Measurements from ENCODE around the gene DSCAM. TPM values are rescaled to one million over a fixed set of nuclear protein-coding genes. Genes with fewer than 3 reads are reported as not detected.

DSCAM gene
- total and polyA plus RNA-seq, 4 experiments from 2014 or later: not detected

DNA sequence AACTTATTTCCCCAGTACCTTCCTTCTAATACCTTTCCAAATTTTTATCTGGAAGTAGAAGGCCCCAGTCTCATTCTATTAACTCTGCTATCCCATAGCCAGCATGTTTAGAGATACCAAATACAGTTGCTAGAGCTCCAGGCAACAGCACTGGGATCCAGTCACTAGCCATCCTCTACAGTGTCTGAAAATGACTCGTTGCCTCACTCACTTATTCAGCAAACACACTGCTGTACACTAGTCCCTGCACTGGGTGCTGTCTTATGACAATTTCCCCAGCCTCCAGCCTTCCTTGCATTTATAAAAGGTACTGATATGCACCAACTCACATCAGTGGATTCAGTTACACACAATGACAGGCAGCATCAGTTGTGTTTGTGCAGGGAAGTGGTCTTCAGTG is 179.0 kb downstream of the DSCAM start:
- H3K27ac Mint-ChIP-seq: no peak overlapping the region
- H3K27me3 ChIP-seq (ENCODE audit: insufficient read depth, low read length): no peaks in the 10 kb centered on the region
- intact Hi-C loops (cut with micrococcal nuclease): no loop called here
- H3K36me3 Mint-ChIP-seq: no peaks in the 10 kb centered on the region
- H3K27me3 Mint-ChIP-seq: no peaks in the 10 kb centered on the region
- no peaks in the 10 kb centered on the region for H3K36me3 ChIP-seq (ENCODE audit: insufficient read depth, low read length)
- H3K4me3 ChIP-seq (ENCODE audit: low read length in 2 of 2): no peak overlapping the region
- POLR2A ChIA-PET (ENCODE audit: partially characterized antibody): no interaction called here
- no peaks in the 10 kb centered on the region for H3K4me1 Mint-ChIP-seq
- no peak overlapping the region for H3K4me3 Mint-ChIP-seq
- no peak overlapping the region for H3K27ac ChIP-seq (ENCODE audit: low read depth, low read length)
- CTCF ChIA-PET (ENCODE audit: partially characterized antibody): no interaction called here
- no peak for DNase-seq
- no peaks in the 10 kb centered on the region for H3K9me3 ChIP-seq (ENCODE audit: control insufficient read depth in 1 of 2, low read length in 2 of 2)
- H3K9me3 Mint-ChIP-seq: peaks cover 0 to 6% (median 0%) of the 10 kb centered on the region in 8 donors
- no peaks in the 10 kb centered on the region for H3K4me1 ChIP-seq (ENCODE audit: insufficient read depth, low read length)

DNA sequence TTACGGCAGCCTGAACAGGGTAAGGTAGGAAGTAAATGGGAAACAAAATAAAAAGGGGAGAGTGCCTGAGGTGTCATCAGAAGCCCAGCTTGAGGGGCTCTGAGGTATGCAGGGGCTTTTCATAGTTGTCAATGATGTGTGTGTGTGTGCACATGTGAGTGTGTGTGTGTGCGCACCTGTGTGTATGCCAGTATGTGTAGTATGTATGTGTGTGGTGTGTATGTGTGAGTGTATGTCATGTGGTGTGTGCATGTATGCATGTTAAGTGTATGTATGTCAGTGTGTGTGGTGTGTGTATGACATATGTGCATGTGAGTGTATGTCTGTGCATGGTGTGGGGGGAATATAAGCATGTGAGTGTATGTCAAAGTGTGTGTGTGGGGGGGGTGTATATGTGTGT is 184.1 kb downstream of the DSCAM start:
- ChIA-PET POLR2A (ENCODE audit: partially characterized antibody) (no interaction called here), CTCF (ENCODE audit: partially characterized antibody) (no interaction called here)
- Histone ChIP-seq H3K4me1 (ENCODE audit: insufficient read depth, low read length) (no peaks in the 10 kb centered on the region), H3K27me3 (ENCODE audit: insufficient read depth, low read length) (no peaks in the 10 kb centered on the region), H3K36me3 (ENCODE audit: insufficient read depth, low read length) (no peaks in the 10 kb centered on the region), H3K27ac (ENCODE audit: low read depth, low read length) (no peak overlapping the region), H3K4me3 (ENCODE audit: low read length in 2 of 2) (no peak overlapping the region), H3K9me3 (ENCODE audit: control insufficient read depth in 1 of 2, low read length in 2 of 2) (no peaks in the 10 kb centered on the region)
- H3K27ac Mint-ChIP-seq: no peak overlapping the region
- H3K27me3 Mint-ChIP-seq: no peaks in the 10 kb centered on the region
- no peaks in the 10 kb centered on the region for H3K4me1 Mint-ChIP-seq
- no peak for DNase-seq
- peaks cover 0 to 5% (median 2%) of the 10 kb centered on the region in 8 donors for H3K9me3 Mint-ChIP-seq
- intact Hi-C loops (cut with micrococcal nuclease): no loop called here
- no peaks in the 10 kb centered on the region for H3K36me3 Mint-ChIP-seq
- no peak overlapping the region for H3K4me3 Mint-ChIP-seq

DNA sequence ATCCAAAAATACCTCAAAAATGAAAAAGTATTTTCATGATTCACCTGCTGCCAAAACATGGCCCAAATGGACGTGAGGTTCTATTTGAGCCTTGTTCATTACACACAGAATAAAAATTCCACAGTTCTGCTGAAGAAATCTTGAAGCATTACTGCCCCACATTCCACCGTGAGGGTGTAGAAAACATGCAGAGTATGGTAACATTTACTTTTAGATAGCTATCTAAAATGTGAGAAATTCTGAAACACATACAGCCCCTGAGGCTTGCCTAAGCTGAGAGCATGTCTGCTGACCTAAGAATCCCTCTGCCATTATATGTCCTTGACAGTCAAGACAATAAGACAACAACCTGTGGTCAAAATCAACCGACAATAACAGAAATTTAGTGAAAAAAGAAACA is 186.5 kb downstream of the DSCAM start:
- Histone ChIP-seq H3K9me3 (ENCODE audit: control insufficient read depth in 1 of 2, low read length in 2 of 2) (no peaks in the 10 kb centered on the region), H3K27me3 (ENCODE audit: insufficient read depth, low read length) (no peaks in the 10 kb centered on the region), H3K4me1 (ENCODE audit: insufficient read depth, low read length) (no peaks in the 10 kb centered on the region), H3K36me3 (ENCODE audit: insufficient read depth, low read length) (no peaks in the 10 kb centered on the region), H3K27ac (ENCODE audit: low read depth, low read length) (no peak overlapping the region), H3K4me3 (ENCODE audit: low read length in 2 of 2) (no peak overlapping the region)
- H3K36me3 Mint-ChIP-seq: no peaks in the 10 kb centered on the region
- DNase-seq: no peak
- no peaks in the 10 kb centered on the region for H3K4me1 Mint-ChIP-seq
- CTCF ChIA-PET (ENCODE audit: partially characterized antibody): no interaction called here
- POLR2A ChIA-PET (ENCODE audit: partially characterized antibody): no interaction called here
- no peak overlapping the region for H3K27ac Mint-ChIP-seq
- intact Hi-C loops (cut with micrococcal nuclease): no loop called here
- H3K9me3 Mint-ChIP-seq: peaks cover 0 to 11% (median under 1%) of the 10 kb centered on the region in 8 donors
- H3K4me3 Mint-ChIP-seq: no peak overlapping the region
- H3K27me3 Mint-ChIP-seq: peaks cover 0 to 1% of the 10 kb centered on the region in 2 donors

DNA sequence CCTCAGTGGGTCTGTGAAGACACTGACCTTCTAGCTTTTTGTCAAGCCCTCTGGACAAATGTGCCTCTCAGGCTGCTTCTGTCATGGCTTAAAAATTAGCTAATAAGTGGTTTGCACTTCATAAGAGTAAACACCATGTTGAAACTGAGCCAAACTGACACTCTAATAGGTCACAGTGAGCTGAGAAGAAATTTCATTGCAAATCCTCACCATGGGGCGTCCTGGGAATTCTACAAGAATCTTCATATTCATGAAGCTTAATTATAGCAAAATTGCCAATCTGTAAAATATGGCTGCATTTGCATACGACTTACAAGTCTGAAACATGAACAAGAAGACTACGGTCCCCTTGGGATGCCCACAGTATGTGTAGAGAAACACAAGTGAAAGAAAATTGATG is 188.6 kb downstream of the DSCAM start:
- Mint-ChIP-seq H3K27ac (no peak overlapping the region), H3K4me1 (no peaks in the 10 kb centered on the region), H3K9me3 (peaks cover 0 to 17% (median under 1%) of the 10 kb centered on the region in 8 donors), H3K4me3 (no peak overlapping the region), H3K27me3 (peaks cover 0 to 1% of the 10 kb centered on the region in 2 donors), H3K36me3 (no peaks in the 10 kb centered on the region)
- POLR2A ChIA-PET (ENCODE audit: partially characterized antibody): no interaction called here
- no peaks in the 10 kb centered on the region for H3K36me3 ChIP-seq (ENCODE audit: insufficient read depth, low read length)
- no peaks in the 10 kb centered on the region for H3K9me3 ChIP-seq (ENCODE audit: control insufficient read depth in 1 of 2, low read length in 2 of 2)
- intact Hi-C loops (cut with micrococcal nuclease): no loop called here
- CTCF ChIA-PET (ENCODE audit: partially characterized antibody): no interaction called here
- no peak overlapping the region for H3K27ac ChIP-seq (ENCODE audit: low read depth, low read length)
- no peak overlapping the region for H3K4me3 ChIP-seq (ENCODE audit: low read length in 2 of 2)
- no peaks in the 10 kb centered on the region for H3K27me3 ChIP-seq (ENCODE audit: insufficient read depth, low read length)
- no peaks in the 10 kb centered on the region for H3K4me1 ChIP-seq (ENCODE audit: insufficient read depth, low read length)
- no peak for DNase-seq

DNA sequence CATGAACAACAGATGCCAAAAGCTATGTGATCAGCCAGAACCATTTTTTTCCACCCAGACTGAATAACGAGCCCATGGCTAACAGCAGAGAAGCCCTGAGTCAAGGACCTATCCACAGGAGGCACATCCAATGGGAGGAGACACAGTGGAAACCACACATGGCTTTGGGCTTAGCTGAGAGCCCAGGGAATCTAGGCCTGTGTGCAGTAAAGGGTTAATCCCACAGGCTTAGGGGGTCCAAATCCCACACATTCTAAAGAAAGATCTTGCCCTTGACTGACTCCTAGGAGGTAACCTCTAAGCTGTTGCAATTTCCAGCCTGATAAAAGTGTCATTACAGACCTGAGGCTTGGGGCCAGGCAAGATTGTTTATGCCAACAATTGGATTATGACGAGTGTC is 194.5 kb downstream of the DSCAM start:
- no peak overlapping the region for H3K27ac Mint-ChIP-seq
- POLR2A ChIA-PET (ENCODE audit: partially characterized antibody): no interaction called here
- Histone ChIP-seq H3K27ac (ENCODE audit: low read depth, low read length) (no peak overlapping the region), H3K4me3 (ENCODE audit: low read length in 2 of 2) (no peak overlapping the region), H3K36me3 (ENCODE audit: insufficient read depth, low read length) (no peaks in the 10 kb centered on the region), H3K4me1 (ENCODE audit: insufficient read depth, low read length) (no peaks in the 10 kb centered on the region), H3K27me3 (ENCODE audit: insufficient read depth, low read length) (no peaks in the 10 kb centered on the region), H3K9me3 (ENCODE audit: control insufficient read depth in 1 of 2, low read length in 2 of 2) (no peaks in the 10 kb centered on the region)
- DNase-seq: no peak
- H3K4me1 Mint-ChIP-seq: no peaks in the 10 kb centered on the region
- CTCF ChIA-PET (ENCODE audit: partially characterized antibody): interaction anchor here (1.4 kb wide), 1 partner anchor 10 kb away, joined by 3 read pairs; no protein-coding TSS in a partner anchor
- H3K4me3 Mint-ChIP-seq: no peak overlapping the region
- peaks cover 0 to 13% (median 3%) of the 10 kb centered on the region in 8 donors for H3K9me3 Mint-ChIP-seq
- H3K36me3 Mint-ChIP-seq: no peaks in the 10 kb centered on the region
- intact Hi-C loops (cut with micrococcal nuclease): no loop called here
- H3K27me3 Mint-ChIP-seq: no peaks in the 10 kb centered on the region

DNA sequence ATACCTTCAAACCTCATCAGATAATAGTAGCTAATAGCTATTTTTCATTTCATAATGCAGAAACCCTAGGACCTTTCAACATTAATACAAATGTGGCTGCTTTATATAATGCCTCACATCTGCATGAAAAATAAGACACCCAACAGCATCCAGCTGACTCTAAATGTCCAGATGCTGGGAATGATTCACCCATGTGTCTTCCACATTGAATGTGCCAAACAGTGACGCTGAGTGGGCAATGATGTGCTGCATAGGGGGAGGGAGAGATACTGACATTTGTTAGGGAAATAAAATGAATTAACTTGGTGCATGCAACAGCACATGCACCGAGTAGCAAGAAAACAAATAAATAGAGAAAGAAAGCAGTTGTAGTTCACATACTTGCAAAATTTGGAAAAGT is 199.3 kb downstream of the DSCAM start:
- Histone ChIP-seq H3K36me3 (ENCODE audit: insufficient read depth, low read length) (no peaks in the 10 kb centered on the region), H3K4me1 (ENCODE audit: insufficient read depth, low read length) (no peaks in the 10 kb centered on the region), H3K27me3 (ENCODE audit: insufficient read depth, low read length) (no peaks in the 10 kb centered on the region), H3K9me3 (ENCODE audit: control insufficient read depth in 1 of 2, low read length in 2 of 2) (no peaks in the 10 kb centered on the region), H3K27ac (ENCODE audit: low read depth, low read length) (no peak overlapping the region), H3K4me3 (ENCODE audit: low read length in 2 of 2) (no peak overlapping the region)
- Mint-ChIP-seq H3K27ac (no peak overlapping the region), H3K4me3 (no peak overlapping the region), H3K27me3 (no peaks in the 10 kb centered on the region), H3K36me3 (no peaks in the 10 kb centered on the region), H3K9me3 (peaks cover 0 to 20% (median 0%) of the 10 kb centered on the region in 8 donors), H3K4me1 (no peaks in the 10 kb centered on the region)
- DNase-seq: no peak
- ChIA-PET POLR2A (ENCODE audit: partially characterized antibody) (no interaction called here), CTCF (ENCODE audit: partially characterized antibody) (no interaction called here)
- intact Hi-C loops (cut with micrococcal nuclease): no loop called here

DNA sequence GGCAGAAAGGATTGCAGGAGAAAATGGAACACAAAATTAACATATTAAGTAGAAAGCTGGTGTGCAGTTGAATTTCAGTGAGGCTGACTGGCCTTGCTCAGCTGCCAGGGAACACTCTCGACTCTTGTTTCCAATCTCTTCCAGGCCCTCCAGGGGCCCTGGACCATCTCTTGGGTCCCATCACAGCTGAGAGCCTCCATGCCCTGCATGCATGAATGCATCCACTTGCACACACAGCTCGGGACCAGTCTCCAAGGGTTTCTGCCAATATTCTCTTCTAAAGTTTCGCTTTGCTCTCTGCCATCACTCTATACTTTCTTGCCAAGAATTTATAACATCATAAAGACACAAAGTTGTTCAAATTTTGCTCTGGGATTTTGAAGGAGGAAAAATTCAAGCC is 200.3 kb downstream of the DSCAM start:
- Mint-ChIP-seq H3K36me3 (no peaks in the 10 kb centered on the region), H3K4me1 (no peaks in the 10 kb centered on the region), H3K27me3 (no peaks in the 10 kb centered on the region), H3K9me3 (peaks cover 0 to 20% (median 0%) of the 10 kb centered on the region in 8 donors), H3K4me3 (no peak overlapping the region), H3K27ac (no peak overlapping the region)
- Histone ChIP-seq H3K4me1 (ENCODE audit: insufficient read depth, low read length) (no peaks in the 10 kb centered on the region), H3K9me3 (ENCODE audit: control insufficient read depth in 1 of 2, low read length in 2 of 2) (no peaks in the 10 kb centered on the region), H3K4me3 (ENCODE audit: low read length in 2 of 2) (no peak overlapping the region), H3K27ac (ENCODE audit: low read depth, low read length) (no peak overlapping the region), H3K27me3 (ENCODE audit: insufficient read depth, low read length) (no peaks in the 10 kb centered on the region), H3K36me3 (ENCODE audit: insufficient read depth, low read length) (no peaks in the 10 kb centered on the region)
- no peak for DNase-seq
- ChIA-PET POLR2A (ENCODE audit: partially characterized antibody) (no interaction called here), CTCF (ENCODE audit: partially characterized antibody) (no interaction called here)
- intact Hi-C loops (cut with micrococcal nuclease): no loop called here

DNA sequence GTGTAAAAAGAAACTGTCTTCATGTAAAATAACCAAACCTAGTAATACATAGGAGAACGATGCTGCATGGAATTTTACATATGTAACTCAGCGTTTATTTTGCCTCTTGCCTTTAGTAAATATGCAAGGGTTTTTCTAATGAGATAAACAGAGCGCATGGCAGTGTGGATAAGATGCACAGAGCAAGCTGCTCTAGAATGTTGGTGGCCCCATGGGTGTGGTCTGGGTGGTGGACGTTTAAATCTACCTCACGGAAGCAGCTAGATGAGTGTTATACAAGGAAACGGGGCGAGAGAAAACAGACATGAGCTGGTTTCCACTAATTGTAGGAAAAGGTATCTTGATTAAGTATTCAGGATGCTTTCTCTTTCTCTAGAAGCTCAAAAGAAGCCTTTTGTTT is 205.9 kb downstream of the DSCAM start:
- H3K27me3 ChIP-seq (ENCODE audit: insufficient read depth, low read length): no peaks in the 10 kb centered on the region
- POLR2A ChIA-PET (ENCODE audit: partially characterized antibody): no interaction called here
- Mint-ChIP-seq H3K36me3 (no peaks in the 10 kb centered on the region), H3K4me1 (no peaks in the 10 kb centered on the region), H3K27me3 (no peaks in the 10 kb centered on the region), H3K4me3 (no peak overlapping the region), H3K9me3 (peaks cover 0 to 12% (median 2%) of the 10 kb centered on the region in 8 donors), H3K27ac (no peak overlapping the region)
- H3K4me1 ChIP-seq (ENCODE audit: insufficient read depth, low read length): no peaks in the 10 kb centered on the region
- CTCF ChIA-PET (ENCODE audit: partially characterized antibody): interaction anchor here (1.5 kb wide), 1 partner anchor 11 kb away, joined by 3 read pairs; no protein-coding TSS in a partner anchor
- no peak overlapping the region for H3K4me3 ChIP-seq (ENCODE audit: low read length in 2 of 2)
- H3K36me3 ChIP-seq (ENCODE audit: insufficient read depth, low read length): no peaks in the 10 kb centered on the region
- no peaks in the 10 kb centered on the region for H3K9me3 ChIP-seq (ENCODE audit: control insufficient read depth in 1 of 2, low read length in 2 of 2)
- no peak overlapping the region for H3K27ac ChIP-seq (ENCODE audit: low read depth, low read length)
- DNase-seq: no peak
- intact Hi-C loops (cut with micrococcal nuclease): no loop called here
